ENCODE results near the gene FRAS1. TPM values are rescaled to one million over a fixed set of nuclear protein-coding genes. Genes with fewer than 3 reads are reported as not detected.
"Not testable (repeated sequence)": the region's sequence is repeated elsewhere in the genome, so short reads cannot be mapped to it uniquely, and the experiment has no call there.

The FRAS1 gene
- total RNA-seq, 1 donor from 2014 or later, result not detected

- peaks cover 6% of the 10 kb centered on the region for H3K27me3 Mint-ChIP-seq
- POLR2A ChIA-PET, result no interaction called here
- CTCF ChIA-PET, result no interaction called here
- no peaks in the 10 kb centered on the region for H3K36me3 Mint-ChIP-seq (ENCODE audit: low read depth)
- TF ChIP-seq CTCF (IDR thresholded peaks at IDR 0.05), result no peak
- ATAC-seq (ENCODE audit: low read depth), result no peak
- no peak overlapping the region for H3K27ac Mint-ChIP-seq
- H3K9me3 Mint-ChIP-seq, result peaks cover 9% of the 10 kb centered on the region
- no peak for DNase-seq
- no peaks in the 10 kb centered on the region for H3K4me1 Mint-ChIP-seq
- intact Hi-C loops (cut with micrococcal nuclease), result no loop called here
- no peak overlapping the region for H3K4me3 Mint-ChIP-seq
Observed at GRCh38 chr4:78099058-78099457, 41.9 kb downstream of the FRAS1 start.

- POLR2A ChIA-PET, result interaction anchor here (0.6 kb wide), 1 partner anchor 502 kb away, joined by 5 read pairs; no protein-coding TSS in a partner anchor
- ATAC-seq (ENCODE audit: low read depth) (no peak), DNase-seq (no peak)
- H3K4me3 Mint-ChIP-seq, result no peak overlapping the region
- no peak overlapping the region for H3K27ac Mint-ChIP-seq
- H3K9me3 Mint-ChIP-seq, result peaks cover 9% of the 10 kb centered on the region
- peaks cover 9% of the 10 kb centered on the region for H3K27me3 Mint-ChIP-seq
- CTCF ChIA-PET, result no interaction called here
- H3K4me1 Mint-ChIP-seq, result no peaks in the 10 kb centered on the region
- intact Hi-C loops (cut with micrococcal nuclease), result no loop called here
- no peak for TF ChIP-seq CTCF (IDR thresholded peaks at IDR 0.05)
- H3K36me3 Mint-ChIP-seq (ENCODE audit: low read depth), result no peaks in the 10 kb centered on the region
Observed at GRCh38 chr4:78100060-78100459, 42.9 kb downstream of the FRAS1 start.

GRCh38 chr4:78119698-78120097 is 62.6 kb downstream of the FRAS1 start:
- ChIA-PET CTCF (no interaction called here), POLR2A (no interaction called here)
- ATAC-seq (ENCODE audit: low read depth) (no peak), DNase-seq (no peak)
- Mint-ChIP-seq H3K36me3 (ENCODE audit: low read depth) (no peaks in the 10 kb centered on the region), H3K9me3 (no peaks in the 10 kb centered on the region), H3K4me3 (no peak overlapping the region), H3K4me1 (no peaks in the 10 kb centered on the region), H3K27ac (no peak overlapping the region), H3K27me3 (peaks cover 2% of the 10 kb centered on the region)
- intact Hi-C loops (cut with micrococcal nuclease), result no loop called here
- TF ChIP-seq CTCF (IDR thresholded peaks at IDR 0.05), result no peak

GRCh38 chr4:78120144-78120880 is 63.2 kb downstream of the FRAS1 start:
- Mint-ChIP-seq H3K9me3 (no peaks in the 10 kb centered on the region), H3K27ac (no peak overlapping the region), H3K27me3 (peaks cover 5% of the 10 kb centered on the region), H3K36me3 (ENCODE audit: low read depth) (no peaks in the 10 kb centered on the region), H3K4me3 (no peak overlapping the region), H3K4me1 (no peaks in the 10 kb centered on the region)
- DNase-seq (no peak), ATAC-seq (ENCODE audit: low read depth) (no peak)
- TF ChIP-seq CTCF (IDR thresholded peaks at IDR 0.05), result no peak
- ChIA-PET CTCF (no interaction called here), POLR2A (no interaction called here)
- intact Hi-C loops (cut with micrococcal nuclease), result no loop called here

GRCh38 chr4:78121338-78121904 is 64.3 kb downstream of the FRAS1 start:
- Mint-ChIP-seq H3K27ac (no peak overlapping the region), H3K36me3 (ENCODE audit: low read depth) (no peaks in the 10 kb centered on the region), H3K4me1 (no peaks in the 10 kb centered on the region), H3K4me3 (no peak overlapping the region), H3K27me3 (peaks cover 6% of the 10 kb centered on the region), H3K9me3 (no peaks in the 10 kb centered on the region)
- no peak for ATAC-seq (ENCODE audit: low read depth)
- ChIA-PET POLR2A (no interaction called here), CTCF (no interaction called here)
- intact Hi-C loops (cut with micrococcal nuclease), result no loop called here
- DNase-seq, result no peak
- no peak for TF ChIP-seq CTCF (IDR thresholded peaks at IDR 0.05)

GRCh38 chr4:78125834-78126331 is 68.8 kb downstream of the FRAS1 start:
- DNase-seq; CTCF ChIA-PET; POLR2A ChIA-PET; H3K4me1 Mint-ChIP-seq; H3K27ac Mint-ChIP-seq; intact Hi-C loops (cut with micrococcal nuclease); H3K36me3 Mint-ChIP-seq (ENCODE audit: low read depth); H3K4me3 Mint-ChIP-seq; H3K9me3 Mint-ChIP-seq; ATAC-seq (ENCODE audit: low read depth): not testable (repeated sequence)
- H3K27me3 Mint-ChIP-seq, result peaks cover 11% of the 10 kb centered on the region

Data from activated B cell treated with CpG ODN at 0.5 μM for 24 hours (primary cell).